Superior temporal gyrus (tissue), 1 donor: ENCODE results near the gene BEST2.
"Not testable (repeated sequence)": the region's sequence is repeated elsewhere in the genome, so short reads cannot be mapped to it uniquely, and the experiment has no call there.

ENCODE experiments used
- DNase-seq: peaks from one replicate; pipeline ENCODE4 v3.0.0-alpha.2; 2016; ENCODE audit errors: extremely low spot score

The BEST2 gene

DNA sequence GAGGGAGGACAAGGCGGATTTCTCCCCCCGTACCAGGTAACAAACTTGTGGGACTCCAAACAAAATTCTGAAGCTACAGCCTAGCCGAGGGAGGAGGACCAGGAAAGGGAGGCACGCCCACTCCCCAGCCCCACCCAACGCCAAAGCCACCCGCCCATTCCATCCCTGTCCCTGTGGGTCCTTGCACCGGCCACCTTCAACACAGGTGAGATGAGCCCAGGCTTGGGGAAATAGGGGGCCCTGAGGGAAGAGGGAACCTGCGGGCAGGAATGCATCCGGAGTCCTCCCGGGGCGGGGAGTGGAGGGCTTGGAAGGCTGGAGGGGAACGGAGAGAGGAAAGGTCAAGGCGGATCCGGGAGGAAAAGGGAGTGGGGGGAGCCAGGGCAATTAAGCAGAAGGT is at the start of gene BEST2:
TSS of gene BEST2 (plus strand) at position 157 of the 400 bp plus-strand sequence. CDS start 802 bp downstream, outside the sequence.
- DNase-seq: no peak

DNA sequence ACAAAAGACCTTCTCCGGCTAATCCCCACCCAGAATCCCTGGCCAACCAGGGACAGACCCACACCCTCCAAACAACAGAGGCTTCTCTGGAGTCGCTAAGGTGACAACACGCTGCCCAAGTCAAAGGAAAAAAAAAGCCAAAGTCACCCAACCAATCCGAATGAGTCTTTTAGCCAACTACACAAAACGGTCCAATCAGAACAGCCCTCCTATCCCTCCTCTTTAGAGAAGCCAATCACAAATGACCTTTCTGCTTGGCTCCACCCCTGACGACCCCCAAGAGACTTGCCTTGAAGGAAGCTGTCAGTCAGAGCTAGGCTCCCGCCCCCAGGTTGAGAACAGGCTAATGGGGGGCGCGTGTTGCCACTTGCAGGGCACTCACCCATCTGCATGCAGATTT is 48.5 kb upstream of the BEST2 start:
- no peak for DNase-seq

DNA sequence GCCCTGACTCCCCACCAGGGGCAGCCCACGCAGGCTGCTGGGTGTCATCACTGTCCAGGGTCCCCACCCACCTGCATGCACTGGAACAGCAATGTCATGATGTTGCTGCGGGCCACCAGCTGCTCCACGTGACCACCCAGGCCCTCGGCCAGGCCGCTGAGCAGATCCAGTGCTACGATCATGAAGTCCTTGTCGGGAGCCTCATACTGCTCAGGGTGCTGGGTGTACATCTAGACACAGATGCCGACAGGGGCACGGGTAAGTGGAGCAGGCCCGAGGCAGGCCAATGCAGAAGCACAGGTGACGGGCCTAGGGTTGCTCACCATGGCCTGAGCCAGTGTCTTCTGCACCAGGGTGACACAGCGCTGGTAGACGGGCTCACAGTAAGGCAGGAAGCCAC is 46.4 kb upstream of the BEST2 start:
- no peak for DNase-seq

DNA sequence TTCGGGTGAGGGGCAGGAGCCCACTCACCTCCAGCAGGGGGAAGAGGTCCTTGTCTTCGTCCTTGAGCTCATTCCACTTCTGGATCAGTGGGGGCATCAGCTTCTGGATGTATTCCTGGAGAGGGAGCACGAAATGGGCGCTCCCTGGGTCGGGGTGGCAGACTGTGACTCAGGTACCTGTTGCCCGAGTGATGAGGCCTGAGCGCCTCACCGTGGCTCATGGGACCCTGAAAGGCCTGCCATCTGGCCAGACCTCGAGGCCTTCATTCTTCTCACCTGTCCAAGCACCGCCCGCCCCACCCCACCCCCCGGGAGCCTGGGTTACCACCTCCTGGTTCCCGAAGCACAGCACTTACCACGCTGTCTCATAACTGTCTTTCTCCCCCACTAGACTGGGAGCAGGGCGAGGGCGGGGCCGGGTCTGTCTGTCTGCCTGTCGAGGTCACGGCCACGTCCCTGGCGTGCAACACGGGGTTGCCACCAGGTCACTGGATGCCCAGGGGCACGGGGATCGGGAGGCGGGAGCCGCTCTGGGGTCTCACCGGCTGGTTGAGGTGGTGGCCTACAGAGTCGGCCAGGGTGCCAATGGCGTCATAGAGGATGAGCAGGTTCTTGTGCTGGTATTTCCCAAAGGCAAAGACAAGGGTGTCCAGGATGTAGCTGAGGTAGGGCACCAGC is 45.8 kb upstream of the BEST2 start:
- no peak for DNase-seq

DNA sequence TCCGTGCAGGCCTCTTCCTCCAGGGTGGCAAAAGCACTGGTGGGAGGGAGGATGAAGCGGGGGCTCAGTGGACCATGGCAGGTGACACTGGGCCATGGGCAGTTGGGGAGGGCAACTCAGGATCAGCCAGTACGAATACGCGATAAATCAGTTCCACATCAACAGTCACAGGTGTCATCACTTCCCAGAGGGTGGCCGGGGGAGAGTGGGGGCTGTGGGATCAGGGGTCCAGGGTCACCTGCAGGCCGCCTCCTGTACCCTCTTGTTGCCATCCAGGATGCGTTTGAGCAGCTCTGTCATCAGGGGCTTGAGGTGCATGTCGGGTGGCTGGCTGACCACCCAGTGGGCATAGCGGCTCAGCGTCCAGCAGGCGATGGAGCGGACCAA is 45.3 kb upstream of the BEST2 start:
- DNase-seq: no peak

DNA sequence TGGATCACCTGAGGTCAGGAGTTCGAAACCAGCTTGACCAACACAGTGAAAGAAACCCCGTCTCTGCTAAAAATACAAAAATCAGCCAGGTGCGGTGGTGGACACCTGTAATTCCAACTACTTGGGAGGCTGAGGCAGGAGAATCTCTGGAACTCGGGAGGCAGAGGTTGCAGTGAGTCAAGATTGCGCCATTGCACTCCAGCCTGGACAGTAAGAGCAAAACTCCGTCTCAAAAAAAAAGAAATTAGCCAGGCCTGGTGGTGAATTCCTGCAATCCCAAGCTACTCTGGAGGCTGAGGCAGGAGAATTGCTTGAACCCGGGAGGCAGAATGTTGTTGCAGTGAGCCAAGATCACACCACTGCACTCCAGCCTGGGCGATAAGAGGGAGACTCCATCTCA is 43.0 kb upstream of the BEST2 start:
- DNase-seq: no peak

DNA sequence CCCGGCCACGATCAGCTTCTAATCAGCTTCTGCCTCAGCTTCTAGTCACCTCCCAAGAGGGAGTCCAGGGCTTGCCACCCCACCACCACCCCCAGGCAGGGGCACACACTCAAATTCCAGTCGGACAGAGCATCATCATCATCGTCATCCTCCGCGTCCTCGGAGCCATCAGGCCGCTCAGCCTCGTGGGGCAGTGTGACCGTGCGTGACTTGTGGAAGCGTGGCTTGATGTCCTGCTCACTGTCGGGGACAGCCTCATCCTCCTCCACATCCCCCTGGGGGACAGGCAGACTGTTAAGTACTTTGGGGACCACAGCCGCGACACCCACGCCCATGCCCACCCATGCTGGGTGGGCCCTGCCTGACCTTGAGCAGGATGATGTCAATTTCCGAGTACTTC is 40.4 kb upstream of the BEST2 start:
- no peak for DNase-seq

DNA sequence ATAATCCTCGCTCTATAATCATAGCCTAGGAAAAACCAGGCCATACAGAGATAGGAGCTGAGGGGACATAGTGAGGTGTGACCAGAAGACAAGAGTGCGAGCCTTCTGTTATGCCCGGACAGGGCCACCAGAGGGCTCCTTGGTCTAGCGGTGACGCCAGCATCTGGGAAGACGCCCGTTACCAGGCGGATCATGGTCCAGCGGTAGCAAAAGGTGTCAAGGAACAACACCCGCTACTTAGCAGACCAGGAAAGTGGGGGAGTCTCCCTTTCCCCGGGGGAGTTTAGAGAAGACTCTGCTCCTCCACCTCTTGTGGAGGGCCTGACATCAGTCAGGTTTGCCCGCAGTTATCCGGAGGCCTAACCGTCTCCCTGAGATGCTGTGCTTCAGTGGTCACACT is 39.5 kb upstream of the BEST2 start:
- not testable (repeated sequence) for DNase-seq

DNA sequence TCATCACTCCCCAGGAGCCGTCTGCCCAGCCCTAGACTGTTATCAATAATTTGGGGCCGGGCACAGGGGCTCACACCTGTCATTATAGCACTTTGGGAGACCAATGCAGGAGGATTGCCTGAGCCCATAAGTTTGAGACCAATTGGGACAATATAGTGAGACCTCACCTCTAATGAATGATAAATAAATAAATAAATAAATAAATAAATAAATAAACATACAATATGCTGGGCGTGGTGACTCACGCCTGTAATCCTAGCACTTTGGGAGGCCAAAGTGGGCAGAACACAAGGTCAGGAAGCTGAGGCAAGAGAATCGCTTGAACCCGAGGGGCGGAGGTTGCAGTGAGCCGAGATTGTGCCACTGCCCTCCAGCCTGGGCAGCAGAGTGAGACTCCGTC is 38.3 kb upstream of the BEST2 start:
- not testable (repeated sequence) for DNase-seq

DNA sequence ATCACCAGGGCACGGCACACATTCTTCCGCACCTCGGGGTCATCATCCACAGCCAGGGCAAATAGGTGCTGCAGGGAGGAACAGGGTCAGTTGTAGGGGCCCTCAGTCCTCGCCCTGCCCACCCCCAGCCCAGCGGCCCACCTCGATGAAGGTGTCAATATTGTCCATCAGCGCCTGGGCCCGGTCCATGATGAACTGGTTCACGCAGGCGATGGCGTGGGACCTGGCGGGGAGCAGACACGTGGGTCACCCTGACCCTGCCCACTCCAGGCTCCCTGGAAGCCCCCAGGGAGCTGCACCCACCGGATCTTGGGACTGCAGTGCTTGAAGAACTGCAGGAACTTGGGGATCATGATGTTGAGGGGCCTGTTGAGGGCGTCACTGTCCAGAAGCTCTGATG is 36.5 kb upstream of the BEST2 start:
- DNase-seq: no peak

DNA sequence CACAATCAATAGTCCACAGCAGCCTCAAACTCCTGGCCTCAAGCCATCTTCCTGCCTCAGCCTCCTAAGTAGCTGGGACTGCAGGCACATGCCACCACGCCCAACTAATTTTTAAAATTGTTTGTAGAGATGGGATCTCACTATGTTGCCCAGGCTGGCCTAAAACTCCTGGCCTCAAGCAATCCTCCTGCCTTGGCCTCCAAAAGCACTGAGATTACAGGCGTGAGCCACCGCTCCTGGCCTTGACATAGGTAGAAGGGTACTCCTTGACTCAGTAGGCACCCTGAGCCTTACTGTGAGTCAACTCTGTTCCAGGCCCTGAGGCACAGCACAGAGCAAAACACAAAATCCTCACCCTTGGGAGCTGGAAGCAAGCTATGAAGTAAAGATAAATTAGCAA is 35.7 kb upstream of the BEST2 start:
- DNase-seq: no peak

DNA sequence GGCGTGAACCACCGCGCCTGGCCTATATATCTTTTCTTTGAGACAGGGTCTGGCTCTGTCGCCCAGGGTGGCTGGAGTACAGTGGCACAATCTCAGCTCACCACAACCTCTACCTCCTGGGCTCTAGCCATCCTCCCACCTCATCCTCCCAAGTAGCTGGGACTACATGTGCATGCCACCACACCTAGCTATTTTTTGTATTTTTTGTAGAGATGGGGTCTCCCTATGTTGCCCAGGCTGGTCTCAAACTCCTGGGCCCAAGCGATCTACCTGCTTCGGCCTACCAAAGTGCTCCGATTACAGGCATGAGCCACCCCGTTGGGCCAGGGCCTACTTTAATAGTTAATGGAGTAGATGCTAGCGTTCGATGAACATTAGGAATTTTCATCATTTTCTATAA is 31.3 kb upstream of the BEST2 start:
- no peak for DNase-seq

DNA sequence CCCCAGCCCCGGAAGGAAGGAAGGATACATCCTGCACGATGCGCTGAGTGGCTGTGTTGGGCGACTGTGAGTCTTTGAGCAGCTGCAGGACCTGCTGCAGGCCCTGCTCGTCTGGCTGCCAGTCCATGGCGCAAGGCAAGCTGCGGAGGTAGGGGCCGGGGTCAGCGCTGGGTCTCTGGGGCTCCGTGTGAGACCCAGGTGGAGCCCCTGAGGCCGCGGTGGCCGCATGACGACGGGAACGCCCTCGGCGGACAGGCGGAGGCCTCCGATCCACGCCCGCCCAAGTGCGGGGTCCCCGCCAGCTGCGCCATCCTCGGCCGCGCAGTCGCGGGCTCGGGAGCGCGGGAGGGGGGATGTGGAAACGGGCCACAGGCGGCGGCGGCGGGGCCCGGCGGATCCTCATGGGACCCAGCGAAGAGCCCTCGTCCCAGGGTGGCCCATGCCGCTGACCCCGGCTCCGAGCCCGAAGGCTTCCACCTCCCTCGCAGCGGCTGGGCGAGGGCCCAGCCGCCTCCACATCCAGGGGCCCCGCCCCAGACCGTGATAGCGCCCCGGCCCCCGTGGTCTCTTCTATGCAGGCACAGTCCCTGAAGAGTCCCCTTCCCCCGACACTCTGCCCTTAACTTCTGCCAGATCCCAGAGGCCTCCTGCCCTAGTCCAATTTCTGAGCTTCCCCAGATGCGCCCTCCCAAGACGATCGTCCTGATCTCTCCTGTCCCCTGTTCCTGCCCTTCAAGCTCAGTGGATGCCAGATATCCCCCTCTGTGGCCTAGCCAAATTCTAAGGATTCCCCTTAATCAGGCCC is 30.5 kb upstream of the BEST2 start:
- DNase-seq: peak; percentile 10

DNA sequence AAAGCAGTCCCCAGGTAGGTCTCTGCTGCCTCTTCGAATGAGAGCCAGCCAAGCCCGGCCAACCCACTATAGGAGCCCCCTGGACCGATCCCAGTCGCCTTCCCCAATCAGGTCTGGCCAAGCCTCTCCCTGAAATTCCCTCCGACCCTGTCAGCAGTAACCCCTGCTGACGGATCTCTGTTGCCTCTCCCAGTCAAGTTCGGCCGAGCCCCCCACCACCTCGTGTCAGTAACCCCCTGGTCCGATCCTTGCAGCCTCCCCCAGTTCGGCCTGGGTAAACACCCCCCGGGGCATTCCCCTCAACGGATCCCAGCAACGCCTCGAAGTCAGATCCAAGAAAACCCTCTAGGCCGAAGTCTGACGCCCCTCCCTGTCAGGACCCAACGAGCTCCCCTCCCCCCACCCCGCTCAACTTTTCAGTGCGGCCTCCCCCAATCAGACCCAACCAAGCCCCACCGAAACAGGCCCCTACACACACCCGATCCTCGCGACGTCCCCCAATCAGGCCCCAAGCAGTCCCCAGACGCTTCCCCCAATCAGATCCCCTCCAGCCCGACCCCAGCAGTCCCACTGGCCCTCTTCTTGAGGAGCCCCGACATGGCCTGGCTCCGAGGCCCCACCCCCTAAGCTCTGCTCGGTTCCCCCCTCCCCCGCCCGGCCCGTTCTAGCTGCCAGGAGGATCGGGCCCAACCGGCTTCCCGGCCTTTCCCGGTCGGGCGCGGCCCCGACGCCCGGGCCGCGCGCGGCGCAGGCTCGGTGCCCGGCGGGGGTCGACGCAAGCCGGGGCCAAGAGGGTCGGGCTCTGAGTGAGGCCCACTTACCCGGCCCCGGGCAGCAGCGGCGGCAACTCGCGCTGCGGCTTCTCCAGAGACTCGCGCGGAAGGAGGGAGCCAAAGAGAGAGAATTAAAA is 29.7 kb upstream of the BEST2 start:
- peak; percentile 14 for DNase-seq

DNA sequence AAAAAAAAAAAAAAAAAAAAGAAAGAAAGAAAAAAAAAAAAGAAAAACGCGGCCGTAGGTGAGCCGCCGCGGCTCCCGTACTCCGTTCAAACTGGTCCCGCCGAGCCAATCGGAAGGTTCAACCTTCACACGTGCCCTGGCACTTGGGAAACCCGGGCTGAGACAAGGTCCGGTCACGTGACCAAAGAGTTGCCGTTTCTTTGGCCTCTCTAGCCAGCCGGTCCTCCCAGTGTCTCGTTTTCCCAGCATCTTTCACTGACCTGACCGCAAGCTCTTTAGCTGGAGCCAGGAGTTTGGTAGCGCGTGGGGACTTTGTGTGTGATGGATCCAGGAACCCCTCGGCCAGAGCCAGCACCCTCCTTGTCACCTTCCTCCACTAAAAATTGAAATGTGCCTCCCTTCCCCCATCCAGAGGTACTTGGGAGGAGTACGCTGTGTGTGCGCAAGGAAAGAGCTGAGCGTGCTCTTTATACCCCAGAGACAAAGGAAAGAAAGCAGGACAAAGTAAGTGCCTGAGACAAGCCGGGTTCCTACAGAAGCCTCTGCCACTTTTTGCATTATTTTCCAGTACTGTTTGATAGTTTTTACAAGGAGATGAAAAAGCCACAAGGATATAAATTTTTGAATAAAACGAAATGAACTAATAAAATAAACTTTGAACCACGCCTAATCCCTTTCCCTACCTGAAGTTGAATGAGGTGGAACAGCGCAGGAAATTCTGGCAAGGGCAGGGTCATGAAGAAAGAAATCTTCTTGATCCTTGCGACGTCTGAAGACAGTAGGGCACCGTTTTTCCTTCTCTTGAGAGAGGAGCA is 28.8 kb upstream of the BEST2 start:
- DNase-seq: peak; percentile 99

DNA sequence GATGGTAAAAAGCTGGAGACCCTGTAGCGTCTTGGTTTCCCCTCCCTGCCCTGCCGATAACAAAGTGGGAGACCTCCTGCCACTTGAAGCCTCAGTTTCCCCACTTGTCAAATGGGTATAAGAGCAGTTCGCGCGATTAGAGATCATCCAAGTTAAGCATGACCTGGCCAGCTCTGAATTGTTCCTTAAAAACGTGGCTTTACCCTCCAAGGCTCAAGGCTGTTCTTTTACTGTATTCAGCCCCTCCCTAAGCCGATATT is 28.3 kb upstream of the BEST2 start:
- no peak for DNase-seq

DNA sequence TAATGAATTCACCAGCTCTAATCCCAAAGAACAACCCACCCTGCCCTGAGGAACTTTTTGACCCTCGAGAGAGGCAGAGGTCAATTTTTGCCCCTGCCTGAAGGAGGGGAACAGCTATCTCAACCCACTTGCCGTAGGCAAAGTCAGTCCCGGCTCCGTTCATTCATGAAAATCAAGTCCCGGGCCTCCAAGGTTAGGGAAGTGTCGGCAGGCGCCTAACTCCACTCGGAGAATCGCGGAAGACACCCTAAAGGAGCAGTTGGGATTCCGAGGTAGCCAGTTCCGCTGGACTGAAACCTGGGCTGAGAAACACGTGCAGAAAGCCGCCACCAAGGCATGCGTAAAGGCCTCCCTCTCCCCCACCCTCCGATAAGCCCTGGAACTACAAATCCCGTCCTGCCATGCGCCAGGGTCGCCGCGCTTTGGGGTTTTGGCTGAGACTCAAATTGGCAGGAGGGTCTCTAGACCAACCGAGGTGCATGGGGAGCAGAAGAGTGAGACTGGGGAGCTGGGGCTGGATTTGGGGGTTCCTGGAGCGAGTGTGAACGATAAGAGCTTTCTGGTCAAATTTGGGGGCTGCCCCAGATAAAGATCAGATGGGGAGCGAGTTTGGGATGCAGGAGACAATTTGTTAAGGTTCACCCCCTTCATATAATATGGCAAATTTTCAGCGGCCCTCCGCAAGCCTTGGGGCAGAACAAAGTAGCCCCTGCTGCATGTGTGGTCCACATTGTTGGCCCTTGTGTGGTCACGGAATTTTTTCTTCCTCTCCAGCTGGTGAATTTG is 27.8 kb upstream of the BEST2 start, which contains the start of gene TNPO2:
TSS of gene TNPO2 (minus strand) at position 292 of the 786 bp plus-strand sequence. CDS start 2,955 bp downstream, outside the sequence.
- peak; percentile 64 for DNase-seq

DNA sequence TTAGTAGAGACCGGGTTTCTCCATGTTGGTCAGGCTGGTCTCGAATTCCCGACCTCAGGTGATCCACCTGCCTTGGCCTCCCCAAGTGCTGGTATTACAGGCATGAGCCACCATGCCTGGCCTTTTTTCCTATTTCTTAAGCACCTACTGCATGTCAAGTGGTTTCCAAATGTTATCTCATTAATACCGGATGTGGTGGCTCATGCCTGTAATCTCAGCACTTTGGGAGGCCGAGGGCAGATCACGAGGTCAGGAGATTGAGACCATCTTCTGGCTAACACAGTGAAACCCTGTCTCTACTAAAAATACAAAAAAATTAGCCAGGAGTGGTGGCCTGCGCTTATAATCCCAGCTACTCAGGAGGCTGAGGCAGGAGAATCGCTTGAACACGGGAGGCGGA is 26.0 kb upstream of the BEST2 start:
- not testable (repeated sequence) for DNase-seq

DNA sequence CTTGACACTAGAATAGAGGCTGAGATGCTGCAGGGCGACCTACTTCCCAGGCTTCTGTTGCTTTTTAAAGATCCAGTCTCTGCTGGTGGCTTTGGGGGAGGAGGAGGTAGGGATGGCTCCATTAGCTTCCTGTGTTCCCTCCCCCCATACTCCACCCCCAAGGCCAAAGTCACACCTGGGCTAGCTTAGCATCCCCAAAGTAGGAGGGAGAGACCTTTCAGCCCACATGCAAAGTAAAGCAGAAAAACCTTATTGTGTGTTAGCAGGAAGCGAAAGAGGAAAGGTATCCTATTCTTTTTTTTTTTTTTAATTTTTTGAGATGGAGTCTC is 24.6 kb upstream of the BEST2 start:
- no peak for DNase-seq

DNA sequence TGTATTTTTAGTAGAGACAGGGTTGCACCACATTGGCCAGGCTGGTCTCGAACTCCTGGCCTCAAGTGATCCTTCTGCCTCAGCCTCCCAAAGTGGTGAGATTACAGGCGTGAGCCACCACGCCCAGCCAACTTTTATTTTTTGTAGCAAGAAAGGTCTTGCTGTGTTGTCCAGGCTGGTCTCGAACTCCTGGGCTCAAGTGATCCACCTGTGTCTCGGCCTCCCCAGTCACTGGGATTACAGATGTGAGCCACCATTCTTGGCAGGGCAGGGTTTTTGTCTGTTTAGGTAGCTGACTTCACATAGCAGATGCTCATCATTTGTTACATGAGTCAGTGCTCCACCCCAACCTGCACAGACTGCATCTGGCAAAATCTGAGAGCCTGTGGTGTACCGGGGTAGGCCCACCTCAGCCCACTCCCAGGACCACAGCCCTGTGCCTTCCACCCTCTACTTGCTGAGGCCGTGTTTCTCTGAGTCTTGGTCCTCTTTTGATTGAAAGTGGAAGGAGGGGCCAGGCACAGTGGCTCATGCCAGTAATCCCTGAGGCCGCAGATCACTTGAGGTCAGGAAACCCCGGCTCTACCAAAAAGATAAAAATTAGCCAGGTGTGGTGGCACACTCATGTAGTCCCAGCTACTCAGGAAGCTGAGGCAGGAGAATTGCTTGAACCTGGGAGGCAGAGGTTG is 23.7 kb upstream of the BEST2 start:
- no peak for DNase-seq
